Calu3 (cell line): ENCODE measurements around the gene HTRA1. TPM values are rescaled to one million over a fixed set of nuclear protein-coding genes. Genes with fewer than 3 reads are reported as not detected.

Experiments
- BruUV-seq: library from RNA; stranded (reverse); fragments of 400-500 nt; replicated peaks from 2 replicates; lab custom pipeline; 2021; lab: Mats Ljungman, UMichigan
- CTCF ChIA-PET: fragments of 300-600 bp; sonication (Branson Sonifier 250); formaldehyde crosslinking; loops from one replicate; lab custom pipeline; 2022; ENCODE audit warnings: antibody characterized with exemption; lab: Charles Lee
- DNase-seq: peaks from one replicate; pipeline ENCODE4 v3.0.0; 2022
- H3K27ac Mint-ChIP-seq: one replicate; pipeline ENCODE4 v1.8.0; 2022; ENCODE audit warnings: mixed read lengths; ENCODE audit not compliant: unreplicated experiment
- H3K27me3 Mint-ChIP-seq: one replicate; pipeline ENCODE4 v1.8.0; 2022; ENCODE audit warnings: mixed read lengths; ENCODE audit not compliant: unreplicated experiment
- H3K36me3 Mint-ChIP-seq: one replicate; pipeline ENCODE4 v1.8.0; 2022; ENCODE audit warnings: mild to moderate bottlenecking, moderate library complexity, mixed read lengths; ENCODE audit not compliant: insufficient read depth, unreplicated experiment
- H3K4me1 Mint-ChIP-seq: one replicate; pipeline ENCODE4 v1.8.0; 2022; ENCODE audit warnings: mild to moderate bottlenecking, low read depth, mixed read lengths; ENCODE audit not compliant: unreplicated experiment
- H3K4me3 Mint-ChIP-seq: one replicate; pipeline ENCODE4 v1.8.0; 2022; ENCODE audit warnings: mild to moderate bottlenecking, low read depth, moderate library complexity, mixed read lengths; ENCODE audit not compliant: unreplicated experiment
- H3K9me3 Mint-ChIP-seq: one replicate; pipeline ENCODE4 v1.8.0; 2022; ENCODE audit warnings: low read depth, mixed read lengths; ENCODE audit not compliant: unreplicated experiment
- CTCF ChIP-seq: fragments of 200-600 bp; IDR thresholded peaks from one replicate; pipeline ENCODE4 v1.8.0; 2022; ENCODE audit warnings: antibody characterized with exemption; ENCODE audit not compliant: unreplicated experiment
- intact Hi-C: fragments of 100-400 bp; cut with micrococcal nuclease; formaldehyde crosslinking; loops from one replicate; pipeline ENCODE4 v1.10.0; 2022; ENCODE audit not compliant: unreplicated experiment
- total RNA-seq: library from RNA; stranded (reverse); gene quantifications from 2 replicates; pipeline ENCODE4 v1.2.3, GENCODE V29; 2022

The HTRA1 gene
- total RNA-seq, 1 experiment from 2014 or later, result 1.3 TPM

- CTCF ChIA-PET, result interaction anchor here (0.6 kb wide), 1 partner anchor 144 kb away, joined by 3 read pairs; no protein-coding TSS in a partner anchor
- no peak for TF ChIP-seq CTCF
- BruUV-seq, result no TSS peak
- intact Hi-C loops, result no loop called here
- no peaks in the 10 kb centered on the region for H3K36me3 Mint-ChIP-seq
- no peaks in the 10 kb centered on the region for H3K9me3 Mint-ChIP-seq
- no peak overlapping the region for H3K4me3 Mint-ChIP-seq
- no peak overlapping the region for H3K27ac Mint-ChIP-seq
- DNase-seq, result no peak
- peaks cover 25% of the 10 kb centered on the region for H3K27me3 Mint-ChIP-seq
- H3K4me1 Mint-ChIP-seq, result no peaks in the 10 kb centered on the region
These were observed 7.3 kb upstream of the HTRA1 start for GRCh38 chr10:122454071-122454470.

GRCh38 chr10:122454603-122455080, 6.7 kb upstream of the HTRA1 start, which contains the start of gene ARMS2:
ARMS2 (plus strand) TSS chr10:122454653; CDS start chr10:122454728, 75 bp downstream.
- BruUV-seq, result no TSS peak
- Mint-ChIP-seq H3K4me3 (no peak within 1 kb of the TSS), H3K36me3 (no peaks in the 10 kb centered on the region), H3K27me3 (peaks cover 31% of the 10 kb centered on the region), H3K27ac (no peak within 1 kb of the TSS), H3K4me1 (no peaks in the 10 kb centered on the region), H3K9me3 (no peaks in the 10 kb centered on the region)
- CTCF ChIA-PET, result interaction anchor here (0.6 kb wide), 1 partner anchor 145 kb away, joined by 3 read pairs; no protein-coding TSS in a partner anchor
- no peak for TF ChIP-seq CTCF
- no peak for DNase-seq
- intact Hi-C loops, result no loop called here

- peaks cover 40% of the 10 kb centered on the region for H3K27me3 Mint-ChIP-seq
These were observed 5.8 kb upstream of the HTRA1 start for GRCh38 chr10:122455376-122456079.

GRCh38 chr10:122457934-122458333, 3.4 kb upstream of the HTRA1 start:
- H3K9me3 Mint-ChIP-seq, result no peaks in the 10 kb centered on the region
- no peak for TF ChIP-seq CTCF
- CTCF ChIA-PET, result no interaction called here

More at GRCh38 chr10:122455376-122456079, 5.8 kb upstream of the HTRA1 start:
- H3K4me1 Mint-ChIP-seq, result no peaks in the 10 kb centered on the region
- no peak overlapping the region for H3K4me3 Mint-ChIP-seq
- CTCF ChIA-PET, result no interaction called here
- no peak overlapping the region for H3K27ac Mint-ChIP-seq
- H3K9me3 Mint-ChIP-seq, result no peaks in the 10 kb centered on the region
- no peaks in the 10 kb centered on the region for H3K36me3 Mint-ChIP-seq
- intact Hi-C loops, result no loop called here
- no TSS peak for BruUV-seq
- TF ChIP-seq CTCF, result no peak
- no peak for DNase-seq

More at GRCh38 chr10:122457934-122458333, 3.4 kb upstream of the HTRA1 start:
- BruUV-seq, result no TSS peak
- DNase-seq, result no peak
- intact Hi-C loops, result no loop called here
- peaks cover 50% of the 10 kb centered on the region for H3K27me3 Mint-ChIP-seq
- H3K4me3 Mint-ChIP-seq, result no peak overlapping the region
- no peaks in the 10 kb centered on the region for H3K36me3 Mint-ChIP-seq
- no peak overlapping the region for H3K27ac Mint-ChIP-seq
- no peaks in the 10 kb centered on the region for H3K4me1 Mint-ChIP-seq
